ENCODE data around the gene UBE2H.

GRCh38 chr7:129804890-129805719, 147.7 kb downstream of the UBE2H start:
- no peak for TF ChIP-seq CTCF (IDR thresholded peaks at IDR 0.05; ENCODE audit: insufficient read depth, low read depth, low read length)
- no peak for TF ChIP-seq EZH2 (IDR thresholded peaks at IDR 0.05; ENCODE audit: insufficient read depth, low read length)
